Chondrocyte (in vitro differentiated cells): Measurements from ENCODE around the gene CEP83. TPM values are rescaled to one million over a fixed set of nuclear protein-coding genes. Genes with fewer than 3 reads are reported as not detected.

Experiments used
- DNase-seq: peaks from one replicate; pipeline ENCODE4 v3.0.0; 2021; ENCODE audit warnings: mixed read lengths, low spot score
- H3K27ac Mint-ChIP-seq: one replicate; pipeline ENCODE4 v1.8.0; 2021; ENCODE audit warnings: mild to moderate bottlenecking, moderate library complexity, mixed read lengths; ENCODE audit not compliant: unreplicated experiment
- H3K27me3 Mint-ChIP-seq: 2 replicates; pipeline ENCODE4 v1.8.0; 2021; ENCODE audit warnings: low read depth, mixed read lengths
- H3K36me3 Mint-ChIP-seq: 2 replicates; pipeline ENCODE4 v1.8.0; 2021; ENCODE audit warnings: low read depth, mixed read lengths
- H3K4me1 Mint-ChIP-seq: 2 replicates; pipeline ENCODE4 v1.8.0; 2021; ENCODE audit warnings: low read depth, mild to moderate bottlenecking, mixed read lengths
- H3K4me3 Mint-ChIP-seq: one replicate; pipeline ENCODE4 v1.8.0; 2021; ENCODE audit warnings: mild to moderate bottlenecking, moderate library complexity, mixed read lengths; ENCODE audit not compliant: unreplicated experiment
- H3K9me3 Mint-ChIP-seq: 2 replicates; pipeline ENCODE4 v1.8.0; 2021; ENCODE audit warnings: low read depth, mixed read lengths
- CTCF ChIP-seq: fragments of 200-600 bp; sonication (generic); IDR thresholded peaks from 2 replicates; pipeline ENCODE4 v1.5.0; 2021; ENCODE audit warnings: antibody characterized with exemption, mild to moderate bottlenecking, moderate library complexity
- total RNA-seq: library from RNA; stranded (reverse); gene quantifications from 3 replicates; pipeline ENCODE4 v1.2.1, GENCODE V29; 2021

Gene CEP83
- total RNA-seq, 1 donor from 2014 or later: 8.0 TPM

- TF ChIP-seq CTCF: peak; percentile 57
- no peak overlapping the region for H3K4me3 Mint-ChIP-seq
- H3K27ac Mint-ChIP-seq: no peak overlapping the region
- no peak for DNase-seq
- H3K27me3 Mint-ChIP-seq: no peaks in the 10 kb centered on the region
- peaks cover 8% of the 10 kb centered on the region for H3K4me1 Mint-ChIP-seq
- H3K36me3 Mint-ChIP-seq: peaks cover 16% of the 10 kb centered on the region
- no peaks in the 10 kb centered on the region for H3K9me3 Mint-ChIP-seq
Measured at GRCh38 chr12:94329366-94329765, 130.3 kb downstream of the CEP83 start.

DNA sequence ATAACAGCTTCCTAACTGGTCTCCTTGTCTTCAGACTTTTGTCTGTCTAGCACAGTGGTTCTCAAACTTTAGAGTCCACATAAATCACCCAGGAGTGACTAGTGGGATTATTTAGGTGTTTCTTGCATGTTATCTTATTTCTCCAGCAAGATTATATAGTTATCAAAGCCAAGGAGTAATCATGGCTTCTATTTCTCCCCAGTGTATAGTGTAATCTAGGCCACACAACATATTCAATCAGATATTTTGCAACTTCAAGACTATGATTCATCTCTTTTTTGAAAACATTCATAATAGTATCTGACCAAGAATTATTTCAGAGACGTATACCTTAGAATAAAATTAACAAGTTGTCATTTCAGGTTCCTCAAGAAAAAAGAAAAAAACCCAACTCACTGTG lies 131.9 kb downstream of the CEP83 start:
- Mint-ChIP-seq H3K9me3 (peaks cover 5% of the 10 kb centered on the region), H3K4me3 (no peak overlapping the region), H3K27me3 (no peaks in the 10 kb centered on the region), H3K4me1 (peaks cover 8% of the 10 kb centered on the region), H3K27ac (no peak overlapping the region), H3K36me3 (peaks cover 21% of the 10 kb centered on the region)
- no peak for DNase-seq
- TF ChIP-seq CTCF: no peak

- Mint-ChIP-seq H3K4me3 (no peak overlapping the region), H3K9me3 (peaks cover 5% of the 10 kb centered on the region), H3K4me1 (peaks cover 8% of the 10 kb centered on the region), H3K36me3 (peaks cover 22% of the 10 kb centered on the region), H3K27me3 (no peaks in the 10 kb centered on the region), H3K27ac (peak overlapping the region; percentile 36)
- no peak for DNase-seq
- no peak for TF ChIP-seq CTCF
Measured at GRCh38 chr12:94326727-94327126, 132.9 kb downstream of the CEP83 start.

DNA sequence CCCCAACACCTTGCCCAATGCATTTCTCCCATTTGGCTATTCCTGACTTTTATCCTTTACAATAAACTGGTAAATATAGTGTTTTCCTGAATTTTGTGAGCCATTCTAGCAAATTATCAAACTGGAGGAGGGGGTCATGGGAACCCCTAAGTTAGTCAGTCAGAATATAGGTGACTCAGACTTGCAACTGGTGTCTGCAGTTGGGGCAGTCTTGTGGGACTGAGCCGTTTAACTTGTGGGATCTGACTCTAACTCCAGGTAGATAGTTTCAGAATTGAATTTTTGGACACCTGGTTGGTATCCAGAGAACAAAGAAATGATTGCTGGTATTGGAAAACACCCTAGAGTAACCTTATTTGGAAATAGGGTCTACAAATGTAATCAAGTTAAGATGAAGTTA lies 133.4 kb downstream of the CEP83 start:
- Mint-ChIP-seq H3K4me1 (peaks cover 8% of the 10 kb centered on the region), H3K4me3 (no peak overlapping the region), H3K9me3 (peaks cover 9% of the 10 kb centered on the region), H3K27ac (no peak overlapping the region), H3K36me3 (peaks cover 24% of the 10 kb centered on the region), H3K27me3 (no peaks in the 10 kb centered on the region)
- no peak for DNase-seq
- TF ChIP-seq CTCF: no peak

GRCh38 chr12:94322346-94322745 lies 137.3 kb downstream of the CEP83 start:
- Mint-ChIP-seq H3K4me3 (no peak overlapping the region), H3K27me3 (no peaks in the 10 kb centered on the region), H3K4me1 (peaks cover 8% of the 10 kb centered on the region), H3K9me3 (peaks cover 46% of the 10 kb centered on the region), H3K27ac (no peak overlapping the region), H3K36me3 (peaks cover 42% of the 10 kb centered on the region)
- no peak for DNase-seq
- TF ChIP-seq CTCF: no peak
